GM12878 (cell line): ENCODE measurements around the gene FBXO42. TPM values are rescaled to one million over a fixed set of nuclear protein-coding genes. Genes with fewer than 3 reads are reported as not detected.

Experiments used
- ATAC-seq: fragments of 200-7000 bp; cut with Tn5 transposase; 3 replicates; pipeline ENCODE4 v1.9.1; 2020; ENCODE audit warnings: mild to moderate bottlenecking, moderate library complexity
- BruUV-seq: library from RNA; stranded (reverse); fragments of 400-500 nt; replicated peaks from 2 replicates; lab custom pipeline; 2021; lab: Mats Ljungman, UMichigan
- CTCF ChIA-PET: fragments of 300-600 bp; sonication (Branson Sonifier 250); formaldehyde crosslinking; extraction: SDS; loops from one replicate; lab custom pipeline; 2021; ENCODE audit warnings: inconsistent platforms; lab: Yijun Ruan, JAX
- POLR2A ChIA-PET: fragments of 350-600 bp; formaldehyde crosslinking; extraction: SDS; loops from one replicate; lab custom pipeline; 2021; ENCODE audit warnings: inconsistent platforms; lab: Charles Lee
- RAD21 ChIA-PET: fragments of 300-600 bp; sonication (Branson Sonifier 250); formaldehyde crosslinking; loops from one replicate; lab custom pipeline; 2023; ENCODE audit warnings: antibody characterized with exemption; ENCODE audit not compliant: unreplicated experiment; lab: Charles Lee
- SMC1A ChIA-PET: fragments of 300-600 bp; sonication (Branson Sonifier 250); formaldehyde crosslinking; loops from one replicate; lab custom pipeline; 2023; ENCODE audit not compliant: unreplicated experiment, uncharacterized antibody; lab: Charles Lee
- DNase-seq: peaks from one replicate; pipeline ENCODE4 v3.0.0-alpha.2; 2011; ENCODE audit warnings: low read depth, low spot score
- FAIRE-seq: peaks from 3 replicates; lab custom pipeline; 2011; peaks lifted over from hg19 to GRCh38; lab: Jason Lieb, UNC
- H2AFZ ChIP-seq: 2 replicates; pipeline ENCODE4 v1.6.0; 2011; ENCODE audit warnings: low read depth, low read length, control low read depth; ENCODE audit not compliant: control insufficient read depth
- H3K27ac ChIP-seq: 2 replicates; pipeline ENCODE4 v1.5.1; 2011; ENCODE audit warnings: control low read depth; ENCODE audit not compliant: control insufficient read depth, insufficient read depth
- H3K27me3 ChIP-seq, 2 experiments: replicated peaks in 1 of 2; 2 replicates each; pipeline versions ENCODE4 v1.6.0 to v1.6.1; 2011; ENCODE audit warnings: low read length in 1 of 2; ENCODE audit not compliant: control insufficient read depth in 2 of 2, insufficient read depth in 2 of 2
- H3K36me3 ChIP-seq, 2 experiments: 2 replicates each; pipeline ENCODE4 v1.5.1; 2011; ENCODE audit warnings: low read length in 1 of 2; ENCODE audit not compliant: control insufficient read depth in 2 of 2, insufficient read depth in 2 of 2
- H3K4me1 ChIP-seq: 2 replicates; pipeline ENCODE4 v1.6.1; 2011; ENCODE audit warnings: mild to moderate bottlenecking, low read length, moderate library complexity, mixed read lengths; ENCODE audit not compliant: control insufficient read depth, insufficient read depth
- H3K4me2 ChIP-seq: 2 replicates; pipeline ENCODE4 v1.6.0; 2011; ENCODE audit warnings: control low read depth; ENCODE audit not compliant: control insufficient read depth, insufficient read depth
- H3K4me3 ChIP-seq: fragments of 200-600 bp; sonication (generic); 2 replicates; pipeline ENCODE4 v1.5.1; 2016
- H3K79me2 ChIP-seq: 2 replicates; pipeline ENCODE4 v1.6.0; 2011; ENCODE audit warnings: low read length; ENCODE audit not compliant: control insufficient read depth, insufficient read depth
- H3K9ac ChIP-seq: 2 replicates; pipeline ENCODE4 v1.8.0; 2011; ENCODE audit warnings: low read length, control low read depth, mixed read lengths; ENCODE audit not compliant: control insufficient read depth, insufficient read depth
- H3K9me3 ChIP-seq: replicated peaks from 3 replicates; pipeline ENCODE4 v1.5.1; 2011; ENCODE audit warnings: mild to moderate bottlenecking, low read length; ENCODE audit not compliant: control insufficient read depth, insufficient read depth
- H4K20me1 ChIP-seq: 2 replicates; pipeline ENCODE4 v1.6.0; 2011; ENCODE audit not compliant: control insufficient read depth, insufficient read depth
- BCLAF1 ChIP-seq: fragments of 450-650 bp; IDR thresholded peaks from 2 replicates; pipeline ENCODE4 v1.6.1; 2017; ENCODE audit warnings: antibody characterized with exemption, mild to moderate bottlenecking, moderate library complexity
- KAT2A ChIP-seq: conservative IDR thresholded peaks from 2 replicates; pipeline ENCODE4 v1.6.1; 2011; ENCODE audit warnings: low read depth, low read length; ENCODE audit not compliant: control insufficient read depth
- NRF1 ChIP-seq: conservative IDR thresholded peaks from 2 replicates; pipeline ENCODE4 v1.6.1; 2011; ENCODE audit warnings: mild to moderate bottlenecking, low read depth, low read length, improper control_type of control experiment
- STAT3 ChIP-seq: IDR thresholded peaks from 2 replicates; pipeline ENCODE4 v1.6.1; 2011; ENCODE audit warnings: low read depth, low read length, improper control_type of control experiment
- TBL1XR1 ChIP-seq: IDR thresholded peaks from 2 replicates; pipeline ENCODE4 v1.6.1; 2012; ENCODE audit warnings: low read depth, low read length, improper control_type of control experiment
- ZBED1 ChIP-seq: IDR thresholded peaks from 2 replicates; pipeline ENCODE4 v1.6.1; 2016; ENCODE audit warnings: borderline replicate concordance
- ZNF592 ChIP-seq: fragments of 450-650 bp; IDR thresholded peaks from 2 replicates; pipeline ENCODE4 v1.6.1; 2017; ENCODE audit warnings: mild to moderate bottlenecking, moderate library complexity
- WGBS: methylation state at CpG from one replicate; pipeline ENCODE4 v1.1.6; 2016; ENCODE audit warnings: low lambda C conversion rate; ENCODE audit not compliant: insufficient replicate concordance, insufficient coverage; ENCODE audit errors: missing lambda C conversion rate; 5-methylcytosine and 5-hydroxymethylcytosine counted together
- in situ Hi-C: fragments of 300-500 bp; cut with MboI; formaldehyde crosslinking; loops from 9 replicates; pipeline ENCODE4 v1.14.3; 2018; ENCODE audit warnings: mixed read lengths
- intact Hi-C: fragments of 100-400 bp; cut with micrococcal nuclease; formaldehyde crosslinking; loops from one replicate; pipeline ENCODE4 v1.14.2; 2022; ENCODE audit not compliant: unreplicated experiment
- polyA plus RNA-seq, 11 experiments: library from polyadenylated mRNA; depleted of rRNA in 4 of 11; unstranded in 6 of 11; stranded (reverse) in 5 of 11; fragments of >200 nt; fragmentation: Nextera tagmentation in 4 of 11; fragmentation: Illumina TruSeq in 1 of 11; extraction: Ambion mirVana in 4 of 11; extraction: Trizol in 1 of 11; gene quantifications; 1 replicate in 1 of 11; 2 replicates in 10 of 11; pipeline versions ENCODE4 v1.2.1 to v1.2.3, GENCODE V29; 2011 to 2016; ENCODE audit warnings: inconsistent platforms in 2 of 11, missing spikeins in 2 of 11, low read depth in 1 of 11
- total RNA-seq, 4 experiments: library from RNA; depleted of rRNA in 3 of 4; stranded (reverse); fragments of >200 nt in 3 of 4; fragmentation: Illumina TruSeq in 1 of 4; extraction: Trizol in 1 of 4; gene quantifications; 2 replicates each; pipeline versions ENCODE4 v1.2.1 to v1.2.3, GENCODE V29; 2013 to 2021

FBXO42 gene
- total and polyA plus RNA-seq, 10 of the 15 experiments (the other 5 are each of a cell fraction or from before 2014, with no cell fraction given): 6.1 to 23.8 (median 15.2) TPM

DNA sequence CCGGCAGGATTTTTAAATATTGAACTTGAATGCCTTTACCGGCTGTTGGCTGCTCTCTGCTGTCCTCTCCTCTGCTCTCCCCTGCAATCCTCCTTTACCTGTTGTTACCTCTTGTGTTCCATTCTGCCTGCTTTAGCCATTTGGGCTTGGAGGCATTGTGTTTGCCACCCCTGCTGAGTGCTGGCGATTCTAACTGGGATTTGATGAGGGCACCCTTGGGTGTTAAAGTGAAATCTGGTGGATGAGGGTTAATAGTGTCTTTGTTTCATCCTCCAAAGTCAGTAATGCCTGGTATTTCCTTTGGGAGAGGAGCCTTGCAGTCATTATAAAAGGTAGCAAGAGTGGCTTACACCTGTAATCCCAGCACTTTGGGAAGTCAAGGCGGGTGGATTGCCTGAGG is 24.7 kb upstream of the FBXO42 start (continued):
- no peak for TF ChIP-seq ZNF592
- no peak for TF ChIP-seq TBL1XR1
- TF ChIP-seq NRF1: no peak
- TF ChIP-seq ZBED1: no peak

DNA sequence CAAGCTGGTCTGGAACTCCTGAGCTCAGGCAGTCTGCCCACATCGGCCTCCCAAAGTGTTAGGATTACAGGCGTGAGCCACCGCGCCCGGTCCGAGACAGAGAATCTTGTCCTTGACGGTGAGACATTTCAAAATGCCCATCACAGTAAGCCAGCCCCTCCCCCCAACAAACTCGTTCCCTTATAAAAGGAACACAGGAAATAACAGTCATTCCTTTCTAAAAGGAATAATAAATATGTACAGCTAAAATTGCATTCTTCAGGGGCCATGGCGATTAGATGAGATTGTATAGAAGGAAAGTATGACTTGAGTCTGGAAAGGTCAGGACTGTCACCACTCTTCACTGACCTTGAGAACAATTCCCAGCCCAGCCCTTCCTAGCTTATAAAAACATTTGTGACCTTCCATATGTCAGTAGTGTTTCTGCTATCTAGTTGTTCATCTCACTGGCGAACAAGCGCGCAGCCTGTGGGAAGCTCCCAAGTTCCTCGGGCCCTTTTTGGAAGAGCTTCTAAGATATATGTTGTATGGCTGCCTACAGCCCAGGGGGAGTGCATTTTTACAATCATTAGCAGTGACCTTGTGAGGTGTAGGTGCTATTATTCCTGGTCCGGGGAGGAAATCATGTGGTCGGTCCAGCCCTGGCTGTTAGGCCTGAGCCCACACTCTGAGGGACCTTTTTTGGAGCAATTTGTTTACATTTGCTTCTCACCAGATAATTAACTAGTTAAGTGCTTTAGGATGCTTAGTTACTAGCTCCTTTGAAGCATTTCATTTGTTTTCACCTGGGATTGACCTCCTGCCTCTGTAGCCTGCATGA is 23.5 kb upstream of the FBXO42 start:
- CTCF ChIA-PET: interaction anchor here (0.5 to 1.9 kb wide), 6 partner anchors 8 to 105 kb away, joined by 3 to 7 read pairs (median 5); no protein-coding TSS in a partner anchor

More for the DNA sequence above, 23.5 kb upstream of the FBXO42 start:
- Histone ChIP-seq H4K20me1 (peaks cover 25% of the 10 kb centered on the region), H3K4me1 (peaks cover 9% of the 10 kb centered on the region), H3K4me3 (no peak overlapping the region), H3K36me3 (peaks cover 4 to 5% of the 10 kb centered on the region in 2 experiments; a peak in 3 of 4 replicates), H3K9me3 (no peaks in the 10 kb centered on the region), H3K4me2 (no peak overlapping the region)
- ATAC-seq (no peak), FAIRE-seq (no peak), DNase-seq (no peak)
- POLR2A ChIA-PET: interaction anchor here (0.6 to 2.6 kb wide), 7 partner anchors 11 to 754 kb away, joined by 3 to 10 read pairs (median 3); no protein-coding TSS in a partner anchor
- 83% methylated on average over 15 of the region's 15 CpGs for WGBS
- intact Hi-C loops (no loop called here), in situ Hi-C loops (no loop called here)
- TSS peak; percentile 9 for BruUV-seq
- SMC1A ChIA-PET: interaction anchor here (1.3 kb wide), 2 partner anchors 13 to 58 kb away, joined by 3 to 4 read pairs; no protein-coding TSS in a partner anchor
- TF ChIP-seq STAT3 (no peak), KAT2A (no peak), BCLAF1 (no peak)
- TF ChIP-seq, all 136 proteins: peak for 0
- Histone ChIP-seq H3K79me2 (peaks cover 90% of the 10 kb centered on the region), H3K27ac (no peak overlapping the region), H3K27me3 (no peaks in the 10 kb centered on the region), H2AFZ (no peak overlapping the region), H3K9ac (no peak overlapping the region)
- RAD21 ChIA-PET: interaction anchor here (3.4 kb wide), 1 partner anchor 11 kb away, joined by 17 read pairs; no protein-coding TSS in a partner anchor
